Measurements from ENCODE around the gene PHF2.

The PHF2 gene

DNA sequence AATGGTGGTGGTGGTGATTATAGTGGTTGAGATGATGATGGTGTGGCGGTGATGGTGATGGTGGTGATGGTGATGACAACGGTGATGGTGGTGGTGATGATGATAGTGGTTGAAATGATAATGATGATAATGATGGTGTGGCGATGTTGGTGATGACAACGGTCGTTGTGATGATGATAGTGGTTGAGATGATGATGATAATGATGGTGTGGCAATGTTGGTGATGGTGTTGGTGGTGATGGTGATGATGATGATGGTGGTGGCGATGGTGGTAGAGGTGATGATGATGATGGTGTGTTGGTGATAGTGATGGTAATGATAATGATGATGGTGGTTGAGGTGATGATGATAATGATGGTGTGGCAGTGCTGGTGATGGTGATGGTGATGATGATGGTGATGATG lies 48.0 kb downstream of the PHF2 start:
- no peaks in the 10 kb centered on the region for H3K4me1 ChIP-seq (ENCODE audit: control insufficient read depth in 1 of 2, insufficient read depth in 2 of 2, low read length in 2 of 2)
- H3K9ac ChIP-seq (ENCODE audit: low read depth in 1 of 2, low read length in 2 of 2), result no peak overlapping the region
- no peaks in the 10 kb centered on the region for H3K36me3 ChIP-seq (ENCODE audit: control insufficient read depth in 1 of 2, insufficient read depth in 2 of 2, low read length in 2 of 2)
- H3K27me3 ChIP-seq (ENCODE audit: control insufficient read depth in 1 of 2, insufficient read depth in 2 of 2, low read length in 2 of 2), result no peaks in the 10 kb centered on the region
- no peak overlapping the region for H3K4me3 ChIP-seq (ENCODE audit: low read depth in 1 of 2, low read length in 2 of 2)
- peaks cover 7 to 8% of the 10 kb centered on the region in 2 donors for H3K9me3 ChIP-seq (ENCODE audit: control insufficient read depth in 1 of 2, low read length in 2 of 2)
- no peak overlapping the region for H3K27ac ChIP-seq (ENCODE audit: low read depth, low read length)

DNA sequence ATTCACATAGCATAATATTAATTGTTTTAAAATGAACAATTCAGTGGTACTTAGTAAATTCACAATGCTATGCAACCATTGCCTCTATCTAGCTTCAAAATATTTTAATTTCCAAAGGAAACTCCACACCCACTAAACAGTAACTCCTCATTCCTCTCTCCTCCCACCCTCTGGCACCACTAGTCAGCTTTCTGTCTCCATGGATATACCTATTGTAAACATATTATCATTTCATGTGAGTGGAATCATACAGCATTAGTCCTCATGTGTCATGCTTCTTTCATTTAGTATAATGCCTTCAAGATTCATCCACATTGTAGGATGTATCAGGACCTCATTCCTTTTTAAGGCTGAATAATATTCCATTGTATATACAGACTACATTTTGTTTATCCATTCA lies 48.6 kb downstream of the PHF2 start:
- H3K4me1 ChIP-seq (ENCODE audit: control insufficient read depth in 1 of 2, insufficient read depth in 2 of 2, low read length in 2 of 2), result no peaks in the 10 kb centered on the region
- H3K27me3 ChIP-seq (ENCODE audit: control insufficient read depth in 1 of 2, insufficient read depth in 2 of 2, low read length in 2 of 2), result no peaks in the 10 kb centered on the region
- no peak overlapping the region for H3K4me3 ChIP-seq (ENCODE audit: low read depth in 1 of 2, low read length in 2 of 2)

DNA sequence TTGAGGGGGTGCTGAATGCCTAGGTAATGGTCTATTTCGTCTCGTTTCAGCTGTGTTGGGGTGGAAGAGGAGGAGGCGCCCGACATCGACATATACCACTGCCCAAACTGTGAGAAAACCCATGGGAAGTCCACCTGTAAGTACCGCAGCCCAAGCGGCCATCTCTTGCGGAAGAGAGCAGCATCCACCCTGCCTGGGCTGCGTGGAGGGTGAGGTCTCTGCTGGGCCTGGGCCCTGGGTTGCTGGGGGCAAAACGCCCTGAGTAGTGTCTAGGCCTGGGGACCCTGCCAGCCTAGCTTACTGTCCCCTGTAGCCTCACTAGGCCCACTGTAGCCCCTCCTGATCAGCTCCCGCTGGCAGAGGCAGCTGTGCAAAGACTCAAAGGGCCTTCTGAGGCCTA lies 53.5 kb downstream of the PHF2 start:
- Histone ChIP-seq H3K4me3 (ENCODE audit: low read depth in 1 of 2, low read length in 2 of 2) (no peak overlapping the region), H3K36me3 (ENCODE audit: control insufficient read depth in 1 of 2, insufficient read depth in 2 of 2, low read length in 2 of 2) (peaks cover 5 to 45% of the 10 kb centered on the region in 2 donors), H3K9ac (ENCODE audit: low read depth in 1 of 2, low read length in 2 of 2) (no peak overlapping the region), H3K9me3 (ENCODE audit: control insufficient read depth in 1 of 2, low read length in 2 of 2) (peaks cover 7 to 8% of the 10 kb centered on the region in 2 donors), H3K27me3 (ENCODE audit: control insufficient read depth in 1 of 2, insufficient read depth in 2 of 2, low read length in 2 of 2) (no peaks in the 10 kb centered on the region), H3K4me1 (ENCODE audit: control insufficient read depth in 1 of 2, insufficient read depth in 2 of 2, low read length in 2 of 2) (no peaks in the 10 kb centered on the region), H3K27ac (ENCODE audit: low read depth, low read length) (no peak overlapping the region)

More for the DNA sequence above, 48.6 kb downstream of the PHF2 start:
- H3K9me3 ChIP-seq (ENCODE audit: control insufficient read depth in 1 of 2, low read length in 2 of 2), result peaks cover 7 to 8% of the 10 kb centered on the region in 2 donors
- H3K9ac ChIP-seq (ENCODE audit: low read depth in 1 of 2, low read length in 2 of 2), result no peak overlapping the region
- H3K27ac ChIP-seq (ENCODE audit: low read depth, low read length), result no peak overlapping the region
- peaks cover 0 to 4% of the 10 kb centered on the region in 2 donors for H3K36me3 ChIP-seq (ENCODE audit: control insufficient read depth in 1 of 2, insufficient read depth in 2 of 2, low read length in 2 of 2)

DNA sequence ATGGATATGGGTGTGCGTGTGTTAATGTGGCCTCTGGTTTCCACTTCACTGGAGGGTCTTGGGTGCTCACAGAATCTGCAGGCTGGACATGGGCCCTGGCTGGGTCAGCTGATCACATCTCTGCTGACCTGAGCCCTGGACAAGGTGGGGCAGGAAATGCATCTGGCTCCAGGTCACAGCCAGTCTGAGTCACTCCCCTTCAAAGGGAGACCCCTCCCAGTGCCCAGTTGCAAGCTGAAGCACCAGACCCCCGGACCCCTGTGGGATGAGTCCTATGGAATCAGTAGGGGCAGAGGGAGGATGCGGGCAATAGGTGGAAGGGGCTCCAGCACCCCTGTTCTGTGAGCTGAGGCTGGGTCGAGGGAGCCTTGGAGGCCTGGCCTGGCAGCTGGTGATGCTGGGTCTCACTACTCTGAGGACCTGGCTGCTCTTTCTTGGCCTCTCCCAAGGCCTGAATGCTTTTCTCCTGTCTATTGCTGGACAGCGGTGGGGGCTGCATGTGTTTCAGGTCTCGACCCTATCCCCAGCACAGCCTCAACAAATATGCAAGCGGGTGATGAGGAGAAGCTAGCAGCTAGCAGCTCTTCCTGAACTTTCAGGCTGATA lies 54.5 kb downstream of the PHF2 start:
- peaks cover 5 to 53% of the 10 kb centered on the region in 2 donors for H3K36me3 ChIP-seq (ENCODE audit: control insufficient read depth in 1 of 2, insufficient read depth in 2 of 2, low read length in 2 of 2)
- peaks cover 7 to 8% of the 10 kb centered on the region in 2 donors for H3K9me3 ChIP-seq (ENCODE audit: control insufficient read depth in 1 of 2, low read length in 2 of 2)
- H3K4me3 ChIP-seq (ENCODE audit: low read depth in 1 of 2, low read length in 2 of 2), result no peak overlapping the region

DNA sequence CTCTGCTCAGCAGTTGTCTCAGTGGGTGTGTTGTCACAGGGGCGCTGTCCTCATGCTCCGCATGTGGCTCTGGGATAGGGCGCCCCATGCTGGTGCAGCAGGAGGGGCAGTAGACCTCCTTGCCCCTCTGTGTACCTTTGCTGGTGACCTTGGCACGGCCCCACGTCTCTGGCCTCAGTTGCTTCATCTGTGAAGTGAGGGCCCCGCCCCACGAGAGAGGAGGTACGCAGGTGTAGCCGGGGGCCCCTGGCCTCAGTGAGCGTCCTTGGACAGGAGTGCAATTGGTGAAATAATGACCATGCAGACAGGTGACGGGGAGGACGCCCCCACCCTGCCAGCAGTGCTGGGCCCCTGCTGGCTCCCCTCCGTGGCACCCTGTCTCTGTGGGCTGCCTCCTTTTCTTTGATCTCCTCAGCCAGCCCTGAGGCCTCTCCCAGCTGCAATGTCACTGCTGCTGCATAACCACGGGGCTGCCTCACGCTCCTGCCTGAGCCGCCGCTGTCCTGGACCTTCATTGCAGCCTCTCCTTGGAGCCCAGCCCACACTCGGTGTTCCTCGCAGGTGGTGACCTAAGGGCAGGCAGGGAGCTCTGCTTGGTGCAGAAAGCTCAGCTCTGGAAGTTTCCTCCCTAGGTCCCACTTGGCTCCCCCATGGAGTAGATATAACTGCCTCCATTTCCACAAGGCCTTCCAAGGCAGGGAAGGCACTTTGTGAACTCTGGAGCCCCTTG lies 57.3 kb downstream of the PHF2 start:
- Histone ChIP-seq H3K4me3 (ENCODE audit: low read depth in 1 of 2, low read length in 2 of 2) (no peak overlapping the region), H3K36me3 (ENCODE audit: control insufficient read depth in 1 of 2, insufficient read depth in 2 of 2, low read length in 2 of 2) (peaks cover 19 to 73% of the 10 kb centered on the region in 2 donors), H3K4me1 (ENCODE audit: control insufficient read depth in 1 of 2, insufficient read depth in 2 of 2, low read length in 2 of 2) (no peaks in the 10 kb centered on the region), H3K9me3 (ENCODE audit: control insufficient read depth in 1 of 2, low read length in 2 of 2) (peaks cover 0 to 7% of the 10 kb centered on the region in 2 donors), H3K27ac (ENCODE audit: low read depth, low read length) (no peak overlapping the region), H3K9ac (ENCODE audit: low read depth in 1 of 2, low read length in 2 of 2) (no peak overlapping the region), H3K27me3 (ENCODE audit: control insufficient read depth in 1 of 2, insufficient read depth in 2 of 2, low read length in 2 of 2) (no peaks in the 10 kb centered on the region)

More for the DNA sequence above, 54.5 kb downstream of the PHF2 start:
- no peaks in the 10 kb centered on the region for H3K27me3 ChIP-seq (ENCODE audit: control insufficient read depth in 1 of 2, insufficient read depth in 2 of 2, low read length in 2 of 2)
- H3K4me1 ChIP-seq (ENCODE audit: control insufficient read depth in 1 of 2, insufficient read depth in 2 of 2, low read length in 2 of 2), result no peaks in the 10 kb centered on the region
- H3K27ac ChIP-seq (ENCODE audit: low read depth, low read length), result no peak overlapping the region
- no peak overlapping the region for H3K9ac ChIP-seq (ENCODE audit: low read depth in 1 of 2, low read length in 2 of 2)

DNA sequence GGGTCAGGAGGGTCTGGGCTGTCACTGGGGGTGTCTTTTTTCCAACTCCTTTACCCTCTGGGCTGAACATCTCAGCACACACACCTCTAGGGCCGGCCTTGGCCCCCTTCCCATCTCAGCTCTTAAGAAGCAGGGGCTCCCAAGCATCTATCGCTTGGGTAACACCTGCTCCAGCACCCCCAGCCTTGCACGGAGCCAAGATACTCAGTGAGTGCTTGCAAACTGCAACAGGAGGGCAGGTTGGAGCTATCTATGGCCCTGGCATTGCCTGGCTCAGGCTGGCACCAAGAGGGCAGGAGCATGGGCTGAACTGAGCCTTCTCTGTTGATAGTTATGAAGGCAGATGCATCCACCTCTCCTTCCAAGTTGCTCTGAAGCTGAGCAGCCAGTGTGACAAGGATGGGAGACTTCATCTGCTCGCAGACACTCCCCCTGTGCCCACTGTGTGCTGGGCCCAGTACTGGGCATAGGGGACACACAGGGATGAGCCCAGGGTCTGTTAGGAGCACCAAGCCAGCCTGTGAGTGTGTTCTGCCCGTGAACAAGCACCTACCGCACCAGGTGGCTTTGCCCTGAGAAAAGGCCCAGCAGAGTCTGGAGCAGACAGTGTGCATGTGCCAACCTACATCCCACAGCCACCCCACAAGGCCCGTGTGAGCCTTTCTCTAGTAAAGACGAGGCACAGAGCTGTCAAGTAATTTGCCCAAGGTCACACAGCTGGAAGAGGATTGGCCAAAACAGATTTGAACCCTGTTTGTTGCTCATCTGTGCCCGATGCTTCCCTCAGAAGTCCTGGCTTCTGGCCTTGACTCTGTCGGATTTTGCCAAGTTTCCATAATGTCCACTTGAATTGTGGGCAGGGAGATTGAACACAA lies 58.2 kb downstream of the PHF2 start:
- no peak overlapping the region for H3K9ac ChIP-seq (ENCODE audit: low read depth in 1 of 2, low read length in 2 of 2)
- no peaks in the 10 kb centered on the region for H3K4me1 ChIP-seq (ENCODE audit: control insufficient read depth in 1 of 2, insufficient read depth in 2 of 2, low read length in 2 of 2)
- peaks cover 0 to 7% of the 10 kb centered on the region in 2 donors for H3K9me3 ChIP-seq (ENCODE audit: control insufficient read depth in 1 of 2, low read length in 2 of 2)
- no peaks in the 10 kb centered on the region for H3K27me3 ChIP-seq (ENCODE audit: control insufficient read depth in 1 of 2, insufficient read depth in 2 of 2, low read length in 2 of 2)
- H3K27ac ChIP-seq (ENCODE audit: low read depth, low read length), result no peak overlapping the region
- no peak overlapping the region for H3K4me3 ChIP-seq (ENCODE audit: low read depth in 1 of 2, low read length in 2 of 2)
- H3K36me3 ChIP-seq (ENCODE audit: control insufficient read depth in 1 of 2, insufficient read depth in 2 of 2, low read length in 2 of 2), result peaks cover 21 to 76% of the 10 kb centered on the region in 2 donors

DNA sequence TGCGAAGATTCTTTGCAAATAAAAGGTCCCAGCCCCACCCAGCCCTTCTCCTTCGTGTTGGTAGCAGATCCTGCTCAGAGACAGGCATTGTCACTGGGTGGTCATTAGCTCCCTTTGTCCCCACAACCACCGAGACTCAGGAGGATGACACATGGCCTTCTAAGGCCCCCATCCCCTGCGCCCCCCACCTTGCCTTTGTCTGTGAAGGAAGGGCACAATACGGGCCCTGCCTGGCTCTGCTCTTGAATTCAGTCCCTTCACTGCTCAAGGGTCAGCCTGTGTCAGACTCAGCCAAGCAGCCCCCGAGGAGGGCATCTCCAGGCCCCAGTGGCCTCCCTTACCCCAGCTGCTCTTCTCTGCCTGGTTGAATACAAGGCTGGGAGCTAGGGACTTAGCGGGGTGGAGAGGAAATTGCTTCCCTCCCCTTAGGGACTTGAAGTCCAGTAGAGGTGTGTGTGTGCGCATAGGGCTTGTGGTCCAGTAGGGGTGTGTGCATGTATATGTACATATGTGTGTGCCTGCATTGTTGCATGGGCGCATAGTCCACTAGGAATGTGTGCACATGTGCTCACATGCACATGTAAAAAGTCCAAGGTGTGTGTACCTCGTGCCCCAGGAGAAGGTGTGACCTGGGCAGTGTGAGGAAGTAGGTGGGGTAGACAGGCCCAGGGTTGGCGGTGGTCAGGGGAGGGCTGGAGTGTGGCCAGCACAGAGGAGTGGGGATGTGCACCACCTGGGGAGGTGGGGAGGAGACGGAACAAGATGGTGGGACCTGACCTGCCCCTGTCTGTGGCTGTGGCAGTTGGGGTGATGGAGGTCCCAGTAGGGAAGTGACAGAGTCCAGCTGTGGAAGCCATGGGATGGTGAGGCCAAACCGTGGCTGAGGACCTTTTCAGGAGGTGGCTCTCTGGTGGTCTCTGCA lies 59.1 kb downstream of the PHF2 start:
- no peaks in the 10 kb centered on the region for H3K27me3 ChIP-seq (ENCODE audit: control insufficient read depth in 1 of 2, insufficient read depth in 2 of 2, low read length in 2 of 2)
- H3K4me3 ChIP-seq (ENCODE audit: low read depth in 1 of 2, low read length in 2 of 2), result no peak overlapping the region
- peaks cover 24 to 69% of the 10 kb centered on the region in 2 donors for H3K36me3 ChIP-seq (ENCODE audit: control insufficient read depth in 1 of 2, insufficient read depth in 2 of 2, low read length in 2 of 2)
- H3K4me1 ChIP-seq (ENCODE audit: control insufficient read depth in 1 of 2, insufficient read depth in 2 of 2, low read length in 2 of 2), result no peaks in the 10 kb centered on the region
- H3K9me3 ChIP-seq (ENCODE audit: control insufficient read depth in 1 of 2, low read length in 2 of 2), result peaks cover 0 to 7% of the 10 kb centered on the region in 2 donors
- no peak overlapping the region for H3K27ac ChIP-seq (ENCODE audit: low read depth, low read length)
- H3K9ac ChIP-seq (ENCODE audit: low read depth in 1 of 2, low read length in 2 of 2), result no peak overlapping the region

DNA sequence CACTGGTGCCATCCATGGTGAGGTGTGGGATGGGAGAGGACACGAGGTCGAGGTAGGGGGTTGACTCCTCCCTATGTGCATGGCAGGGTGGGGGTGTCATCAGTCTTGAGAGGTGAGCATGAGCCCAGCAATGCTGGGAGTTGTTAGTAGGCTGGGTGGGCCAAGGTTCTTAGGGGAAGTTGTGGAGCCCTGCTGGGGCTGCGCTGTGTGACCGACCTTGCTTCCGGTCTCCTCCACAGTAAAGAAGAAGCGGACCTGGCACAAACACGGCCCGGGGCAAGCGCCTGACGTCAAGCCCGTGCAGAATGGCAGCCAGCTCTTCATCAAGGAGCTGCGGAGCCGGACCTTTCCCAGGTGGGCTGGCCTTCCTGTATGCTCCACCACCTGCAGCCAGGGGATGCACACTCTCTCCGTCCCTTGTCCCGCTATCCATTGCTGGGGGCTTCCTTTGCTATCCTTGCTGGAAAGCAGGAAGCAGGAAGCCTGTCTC lies 59.8 kb downstream of the PHF2 start:
- Histone ChIP-seq H3K27me3 (ENCODE audit: control insufficient read depth in 1 of 2, insufficient read depth in 2 of 2, low read length in 2 of 2) (no peaks in the 10 kb centered on the region), H3K9me3 (ENCODE audit: control insufficient read depth in 1 of 2, low read length in 2 of 2) (peaks cover 0 to 7% of the 10 kb centered on the region in 2 donors), H3K9ac (ENCODE audit: low read depth in 1 of 2, low read length in 2 of 2) (no peak overlapping the region), H3K27ac (ENCODE audit: low read depth, low read length) (no peak overlapping the region), H3K4me1 (ENCODE audit: control insufficient read depth in 1 of 2, insufficient read depth in 2 of 2, low read length in 2 of 2) (no peaks in the 10 kb centered on the region), H3K36me3 (ENCODE audit: control insufficient read depth in 1 of 2, insufficient read depth in 2 of 2, low read length in 2 of 2) (peaks cover 24 to 63% of the 10 kb centered on the region in 2 donors), H3K4me3 (ENCODE audit: low read depth in 1 of 2, low read length in 2 of 2) (no peak overlapping the region)

DNA sequence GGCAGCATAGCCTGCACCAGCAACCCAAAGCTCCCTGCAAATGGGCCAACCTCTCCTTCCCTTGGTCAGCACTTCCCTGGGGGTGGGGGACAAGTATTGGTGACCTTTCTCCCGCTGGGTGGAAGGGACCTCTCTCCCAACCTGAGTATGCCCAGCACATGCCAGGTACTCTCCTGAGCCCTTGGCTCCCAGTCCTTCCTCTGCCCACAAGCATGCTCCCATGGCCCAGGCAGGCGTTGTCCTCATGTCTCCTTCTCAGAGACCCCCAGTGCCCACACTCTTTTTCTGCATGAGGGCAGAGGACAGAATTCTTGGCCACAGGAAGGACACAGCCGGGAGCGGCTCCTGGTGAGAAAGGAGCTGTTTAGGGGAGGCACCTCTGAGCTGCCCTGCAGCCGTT lies 60.3 kb downstream of the PHF2 start:
- H3K36me3 ChIP-seq (ENCODE audit: control insufficient read depth in 1 of 2, insufficient read depth in 2 of 2, low read length in 2 of 2), result peaks cover 24 to 63% of the 10 kb centered on the region in 2 donors
- no peak overlapping the region for H3K9ac ChIP-seq (ENCODE audit: low read depth in 1 of 2, low read length in 2 of 2)
- H3K9me3 ChIP-seq (ENCODE audit: control insufficient read depth in 1 of 2, low read length in 2 of 2), result peaks cover 0 to 7% of the 10 kb centered on the region in 2 donors
- H3K27ac ChIP-seq (ENCODE audit: low read depth, low read length), result no peak overlapping the region
- H3K27me3 ChIP-seq (ENCODE audit: control insufficient read depth in 1 of 2, insufficient read depth in 2 of 2, low read length in 2 of 2), result no peaks in the 10 kb centered on the region
- no peak overlapping the region for H3K4me3 ChIP-seq (ENCODE audit: low read depth in 1 of 2, low read length in 2 of 2)
- H3K4me1 ChIP-seq (ENCODE audit: control insufficient read depth in 1 of 2, insufficient read depth in 2 of 2, low read length in 2 of 2), result no peaks in the 10 kb centered on the region
